ENCODE measurements around the gene ABL2. TPM values are rescaled to one million over a fixed set of nuclear protein-coding genes. Genes with fewer than 3 reads are reported as not detected.

Gene ABL2
- total and polyA plus RNA-seq, 2 donors (not counting 3 experiments of a cell fraction or from before 2014, with no cell fraction given) = 41.8 to 158 TPM

DNA sequence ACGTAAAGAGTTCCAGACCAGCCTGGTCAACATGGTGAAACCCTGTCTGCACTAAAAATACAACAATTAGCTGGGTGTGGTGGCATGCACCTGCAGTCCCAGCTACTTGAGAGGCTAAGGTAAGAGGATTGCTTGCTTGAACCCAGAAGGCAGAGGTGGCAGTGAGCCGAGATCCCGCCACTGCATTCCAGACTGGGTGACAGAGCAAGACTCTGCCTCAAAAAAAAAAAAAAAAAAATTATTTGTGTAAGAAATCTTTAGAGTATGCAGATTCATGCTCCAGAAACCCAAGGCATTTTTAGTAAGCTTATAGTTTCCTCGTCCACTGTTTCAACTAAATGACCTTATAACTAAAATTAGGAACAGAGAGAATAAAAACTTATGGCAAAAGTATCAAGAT is 51.3 kb downstream of the ABL2 start:
- CTCF ChIA-PET = interaction anchor here (1.1 kb wide), 1 partner anchor 21 kb away, joined by 3 read pairs; no protein-coding TSS in a partner anchor
- H3K27ac ChIP-seq (ENCODE audit: insufficient read depth, low read depth, low read length) = no peak overlapping the region
- no peak for FAIRE-seq

More for the DNA sequence above, 51.3 kb downstream of the ABL2 start:
- TF ChIP-seq POLR2AphosphoS5 (IDR thresholded peaks at IDR 0.05; ENCODE audit: insufficient read depth, low read depth, low read length) (no peak), GATA2 (IDR thresholded peaks at IDR 0.05; ENCODE audit: insufficient read depth, insufficient read length, low read depth, low read length) (no peak), FOS (IDR thresholded peaks at IDR 0.05; ENCODE audit: borderline replicate concordance, insufficient read depth, low read length) (no peak), JUN (IDR thresholded peaks at IDR 0.05; ENCODE audit: borderline replicate concordance, insufficient read depth, insufficient read length, low read depth) (no peak), POLR2A (IDR thresholded peaks at IDR 0.05; ENCODE audit: low read depth, low read length) (no peak), MYC (IDR thresholded peaks at IDR 0.05; ENCODE audit: low read depth, low read length) (no peak), EZH2 (IDR thresholded peaks at IDR 0.05; ENCODE audit: borderline replicate concordance, low read depth, low read length, severe bottlenecking) (no peak)
- TF ChIP-seq, protein P1, sequence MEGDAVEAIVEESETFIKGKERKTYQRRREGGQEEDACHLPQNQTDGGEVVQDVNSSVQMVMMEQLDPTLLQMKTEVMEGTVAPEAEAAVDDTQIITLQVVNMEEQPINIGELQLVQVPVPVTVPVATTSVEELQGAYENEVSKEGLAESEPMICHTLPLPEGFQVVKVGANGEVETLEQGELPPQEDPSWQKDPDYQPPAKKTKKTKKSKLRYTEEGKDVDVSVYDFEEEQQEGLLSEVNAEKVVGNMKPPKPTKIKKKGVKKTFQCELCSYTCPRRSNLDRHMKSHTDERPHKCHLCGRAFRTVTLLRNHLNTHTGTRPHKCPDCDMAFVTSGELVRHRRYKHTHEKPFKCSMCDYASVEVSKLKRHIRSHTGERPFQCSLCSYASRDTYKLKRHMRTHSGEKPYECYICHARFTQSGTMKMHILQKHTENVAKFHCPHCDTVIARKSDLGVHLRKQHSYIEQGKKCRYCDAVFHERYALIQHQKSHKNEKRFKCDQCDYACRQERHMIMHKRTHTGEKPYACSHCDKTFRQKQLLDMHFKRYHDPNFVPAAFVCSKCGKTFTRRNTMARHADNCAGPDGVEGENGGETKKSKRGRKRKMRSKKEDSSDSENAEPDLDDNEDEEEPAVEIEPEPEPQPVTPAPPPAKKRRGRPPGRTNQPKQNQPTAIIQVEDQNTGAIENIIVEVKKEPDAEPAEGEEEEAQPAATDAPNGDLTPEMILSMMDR (IDR thresholded peaks at IDR 0.05; ENCODE audit: extremely low read depth in 1 of 2, insufficient read depth in 1 of 2, low read depth in 1 of 2, low read length in 2 of 2) = no peak
- TF ChIP-seq, protein P2, sequence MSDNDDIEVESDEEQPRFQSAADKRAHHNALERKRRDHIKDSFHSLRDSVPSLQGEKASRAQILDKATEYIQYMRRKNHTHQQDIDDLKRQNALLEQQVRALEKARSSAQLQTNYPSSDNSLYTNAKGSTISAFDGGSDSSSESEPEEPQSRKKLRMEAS (IDR thresholded peaks at IDR 0.05; ENCODE audit: insufficient read depth, insufficient read length) = no peak
- dilution Hi-C loops (cut with MboI; ENCODE audit: extremely low pct_ligation_motif_present, low sequenced_read_pairs) = no loop called here
- Histone ChIP-seq H2AFZ (ENCODE audit: low read depth, low read length) (no peak overlapping the region), H4K20me1 (replicated peaks; ENCODE audit: control insufficient read depth, extremely low read depth, insufficient read depth, low read length) (no peaks in the 10 kb centered on the region), H3K79me2 (ENCODE audit: control insufficient read depth, insufficient read depth, low read length) (peaks cover 49% of the 10 kb centered on the region), H3K9me1 (replicated peaks; ENCODE audit: control insufficient read depth, extremely low read depth, insufficient read depth, low read length) (no peaks in the 10 kb centered on the region), H3K9ac (replicated peaks; ENCODE audit: extremely low read depth, insufficient read depth, low read length) (no peak overlapping the region), H3K27me3 (ENCODE audit: control insufficient read depth in 2 of 2, insufficient read depth in 2 of 2, low read length in 2 of 2) (no peaks in the 10 kb centered on the region), H3K9me3 (replicated peaks; ENCODE audit: control insufficient read depth, insufficient read depth, low read length) (no peaks in the 10 kb centered on the region), H3K4me3 (replicated peaks in 1 of 3; ENCODE audit: insufficient read depth in 1 of 3, low read depth in 1 of 3, low read length in 3 of 3) (no peak overlapping the region), H3K36me3 (ENCODE audit: control insufficient read depth in 2 of 2, extremely low read depth in 1 of 2, insufficient read depth in 2 of 2, low read length in 2 of 2) (no peaks in the 10 kb centered on the region), H3K4me2 (ENCODE audit: insufficient read depth, low read length) (no peak overlapping the region), H3K4me1 (ENCODE audit: control insufficient read depth, extremely low read depth, insufficient read depth, low read length) (peaks cover 8% of the 10 kb centered on the region)
- BruUV-seq (replicated peaks) = no TSS peak
- DNase-seq (ENCODE audit: low read depth, low spot score) = no peak
- intact Hi-C loops (cut with micrococcal nuclease) = no loop called here
- POLR2A ChIA-PET = no interaction called here

All from endothelial cell of umbilical vein (primary cell).